Left kidney (tissue), 2 donors: ENCODE measurements around the gene RFC2. TPM values are rescaled to one million over a fixed set of nuclear protein-coding genes. Genes with fewer than 3 reads are reported as not detected.
"Not testable (repeated sequence)": the region's sequence is repeated elsewhere in the genome, so short reads cannot be mapped to it uniquely, and the experiment has no call there.

Experiments used
- DNase-seq: peaks from one replicate; pipeline ENCODE4 v3.0.0-alpha.2; 2013
- polyA plus RNA-seq: library from polyadenylated mRNA; unstranded; fragments of 120-200 nt; gene quantifications from one replicate; pipeline ENCODE4 v1.2.1, GENCODE V29; 2013; ENCODE audit not compliant: insufficient read length

Gene RFC2
- polyA plus RNA-seq, 1 donor, result 39.1 TPM

- DNase-seq, result no peak
These were observed 1.3 kb downstream of the RFC2 start for GRCh38 chr7:74252893-74253292.

DNA sequence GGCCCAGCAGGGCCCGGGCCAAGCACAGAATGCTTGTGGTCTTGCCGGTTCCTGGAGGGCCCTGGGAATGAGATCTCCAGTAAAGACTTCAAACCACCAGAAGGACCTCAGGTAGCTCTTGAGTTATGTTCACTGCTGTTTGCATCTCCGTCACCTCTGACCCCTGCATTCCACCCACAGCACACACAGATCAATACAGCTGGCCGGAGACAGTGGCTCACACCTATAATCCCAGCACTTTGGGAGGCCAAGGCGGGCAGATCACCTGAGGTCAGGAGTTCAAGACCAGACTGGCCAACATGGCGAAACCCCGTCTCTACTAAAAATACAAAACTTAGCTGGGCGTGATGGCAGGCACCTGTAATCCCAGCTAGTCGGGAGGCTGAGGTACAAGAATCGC is 5.1 kb downstream of the RFC2 start:
- not testable (repeated sequence) for DNase-seq

GRCh38 chr7:74248156-74248555 is 6.0 kb downstream of the RFC2 start:
- no peak for DNase-seq

- DNase-seq, result no peak
These were observed 7.7 kb downstream of the RFC2 start for GRCh38 chr7:74246497-74246896.

DNA sequence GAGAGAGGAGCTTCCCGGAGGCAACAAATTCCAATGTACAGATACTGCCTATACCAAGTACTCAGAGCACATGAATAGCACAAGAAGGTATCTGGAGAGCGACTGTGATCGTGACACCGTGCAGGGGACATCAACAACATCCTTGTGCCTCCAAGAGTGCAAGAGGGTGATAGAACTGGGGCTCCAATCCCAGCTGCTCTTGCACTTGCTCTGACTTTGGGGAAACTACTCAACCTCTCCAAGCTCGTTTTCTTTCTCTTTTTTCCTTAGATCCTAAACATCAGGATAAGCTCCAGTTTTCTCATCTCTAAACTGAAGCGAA is 12.1 kb downstream of the RFC2 start:
- DNase-seq, result no peak

DNA sequence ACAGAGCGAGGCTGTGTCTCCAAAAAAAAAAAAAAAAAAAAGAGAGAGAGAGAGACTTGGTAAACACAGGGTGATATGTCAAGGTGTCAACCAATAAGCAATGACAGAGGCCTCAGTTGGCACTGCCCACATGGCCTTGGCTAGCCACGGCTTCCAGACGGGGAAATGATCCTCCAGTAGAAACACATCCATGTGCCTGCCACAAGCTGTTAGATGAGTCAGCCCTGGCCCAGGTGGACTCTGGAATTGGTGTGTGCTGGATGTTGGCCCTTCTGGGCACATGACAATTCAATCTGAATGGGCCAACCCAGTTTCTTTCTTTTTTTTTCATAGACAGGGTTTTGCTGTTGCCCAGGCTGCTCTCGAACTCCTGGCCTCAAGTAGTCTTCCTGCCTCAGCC is 13.7 kb downstream of the RFC2 start:
- no peak for DNase-seq

GRCh38 chr7:74236284-74236683 is 17.9 kb downstream of the RFC2 start:
- no peak for DNase-seq

- DNase-seq, result no peak
These were observed 18.5 kb downstream of the RFC2 start for GRCh38 chr7:74235518-74236268.

GRCh38 chr7:74233655-74234285 is 20.4 kb downstream of the RFC2 start:
- no peak for DNase-seq

GRCh38 chr7:74231232-74231590 is 23.0 kb downstream of the RFC2 start:
- DNase-seq, result no peak

GRCh38 chr7:74230446-74231231 is 23.6 kb downstream of the RFC2 start:
- no peak for DNase-seq

DNA sequence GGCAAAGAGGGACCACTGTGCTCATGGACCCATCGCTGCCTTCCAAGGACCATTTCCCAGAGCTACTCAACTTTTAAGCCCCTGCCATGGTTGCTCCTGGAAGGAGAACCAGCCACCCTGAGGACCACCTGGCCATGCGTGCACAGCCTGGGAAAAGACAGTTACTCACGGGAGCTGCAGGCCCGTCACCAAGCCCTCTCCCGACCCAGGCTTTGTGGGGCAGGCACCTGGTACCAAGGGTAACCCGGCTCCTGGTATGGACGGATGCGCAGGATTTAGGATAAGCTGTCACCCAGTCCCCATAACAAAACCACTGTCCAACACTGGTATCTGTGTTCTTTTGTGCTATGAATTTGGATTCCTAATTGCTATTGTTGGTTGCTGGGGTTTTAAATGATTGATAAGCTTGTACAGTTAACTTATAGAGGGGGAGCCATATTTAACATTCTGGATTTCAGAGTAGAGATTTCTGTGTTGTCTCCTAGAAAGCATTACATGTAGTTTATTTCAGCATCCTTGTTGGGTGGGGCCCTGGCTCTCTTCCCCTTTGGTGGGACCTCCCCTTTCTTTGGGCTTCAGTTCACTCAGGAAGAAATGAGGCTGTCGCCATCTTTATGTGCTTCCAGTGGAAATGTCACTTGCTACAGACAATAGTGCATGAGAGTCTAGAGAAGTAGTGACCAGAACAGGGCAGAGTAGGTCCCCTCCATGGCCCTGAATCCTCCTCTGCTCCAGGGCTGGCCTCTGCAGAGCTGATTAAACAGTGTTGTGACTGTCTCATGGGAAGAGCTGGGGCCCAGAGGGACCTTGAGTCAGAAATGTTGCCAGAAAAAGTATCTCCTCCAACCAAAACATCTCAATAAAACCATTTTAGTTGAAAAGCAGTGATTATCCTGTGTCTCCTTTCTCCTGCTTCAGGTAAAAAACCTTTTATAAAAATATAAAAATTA is 25.0 kb downstream of the RFC2 start:
- no peak for DNase-seq

- no peak for DNase-seq
These were observed 27.6 kb downstream of the RFC2 start for GRCh38 chr7:74226633-74227032.

GRCh38 chr7:74225400-74225799 is 28.8 kb downstream of the RFC2 start:
- no peak for DNase-seq

DNA sequence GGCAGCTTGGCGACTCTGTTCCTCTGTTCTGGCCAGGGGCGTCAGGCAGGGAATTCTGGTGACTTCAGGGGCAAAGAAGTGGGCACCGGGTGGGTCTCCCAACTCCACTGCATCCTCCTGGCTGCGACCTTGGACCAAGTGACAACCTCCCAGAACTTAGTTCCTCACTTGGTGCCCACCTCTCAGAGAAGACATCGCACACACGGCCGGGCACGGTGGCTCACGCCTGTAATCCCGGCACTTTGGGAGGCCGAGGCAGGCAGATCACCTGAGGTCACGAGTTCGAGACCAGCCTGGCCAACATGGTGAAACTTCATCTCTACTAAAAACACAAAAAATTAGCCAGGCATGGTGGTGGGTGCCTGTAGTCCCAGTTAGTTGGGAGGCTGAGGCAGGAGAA is 29.3 kb downstream of the RFC2 start:
- DNase-seq, result not testable (repeated sequence)

GRCh38 chr7:74224511-74224832 is 29.7 kb downstream of the RFC2 start:
- DNase-seq, result no peak

GRCh38 chr7:74223711-74224510 is 30.3 kb downstream of the RFC2 start:
- no peak for DNase-seq

- DNase-seq, result no peak
These were observed 31.1 kb downstream of the RFC2 start for GRCh38 chr7:74222851-74223710.

- DNase-seq, result no peak
These were observed 32.5 kb downstream of the RFC2 start for GRCh38 chr7:74221713-74222112.

GRCh38 chr7:74220229-74220628 is 34.0 kb downstream of the RFC2 start:
- DNase-seq, result no peak

GRCh38 chr7:74219416-74219815 is 34.8 kb downstream of the RFC2 start:
- no peak for DNase-seq
